ENCODE data around the gene HNRNPLL.

The HNRNPLL gene

DNA sequence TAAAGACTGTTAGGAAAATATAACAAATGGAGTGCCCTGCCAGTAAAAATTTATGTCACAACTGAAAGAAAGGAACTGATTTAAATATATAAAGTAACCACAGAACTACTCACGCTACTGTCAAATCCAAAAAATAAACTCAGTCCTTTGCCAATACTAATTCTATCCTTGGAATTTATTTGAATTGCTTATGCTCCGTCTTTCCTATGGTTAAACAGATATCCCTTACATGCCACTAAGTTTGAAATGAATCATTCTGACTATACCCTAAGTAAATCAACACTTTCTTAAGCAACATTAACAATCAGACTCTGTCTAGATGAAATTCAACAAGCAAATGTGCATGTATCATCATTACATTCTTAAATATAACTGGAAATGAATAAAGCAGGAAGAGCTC, 9.8 kb downstream of the HNRNPLL start:
- peak; percentile 70 for DNase-seq

DNA sequence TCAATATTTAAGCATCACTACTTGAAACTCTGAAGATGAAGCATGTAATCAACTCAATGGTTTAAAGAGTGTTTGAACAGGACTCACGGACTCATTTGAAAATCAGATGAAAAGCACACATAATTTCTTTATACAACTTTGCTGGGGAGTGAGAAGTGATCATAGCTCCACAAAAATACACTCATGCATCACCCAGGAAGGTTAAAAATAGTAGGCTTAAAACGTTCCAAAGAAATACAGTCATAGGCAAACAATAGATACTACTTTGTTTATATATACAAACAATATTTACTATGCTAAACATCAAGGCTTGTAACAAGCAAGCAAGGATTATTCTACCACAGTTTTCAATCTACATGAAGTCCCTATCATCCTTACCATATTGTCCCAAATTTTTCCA, 11.6 kb downstream of the HNRNPLL start:
- no peak for DNase-seq

- no peak for DNase-seq
These were observed 12.7 kb downstream of the HNRNPLL start for GRCh38 chr2:38590053-38590452.

DNA sequence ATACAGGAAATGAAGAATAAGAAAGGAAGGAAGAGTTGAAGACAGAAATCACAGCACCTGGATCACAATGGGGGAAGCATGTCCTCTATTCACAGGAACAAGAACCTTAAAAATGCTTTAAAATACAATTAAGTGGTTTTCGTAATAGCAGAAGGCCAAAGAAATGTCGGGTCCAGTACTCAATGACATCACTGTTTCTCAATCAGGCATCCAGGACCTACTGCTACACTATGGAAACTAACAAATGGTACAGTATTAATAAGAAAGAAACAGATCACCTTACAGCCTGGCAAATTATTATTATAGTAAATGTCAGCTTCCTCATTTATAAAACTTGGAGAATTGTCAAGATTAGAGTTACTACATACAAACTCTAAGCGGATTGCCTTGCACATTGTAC, 15.8 kb downstream of the HNRNPLL start:
- DNase-seq, result no peak

- DNase-seq, result no peak
These were observed 17.8 kb downstream of the HNRNPLL start for GRCh38 chr2:38584881-38585280.

GRCh38 chr2:38583994-38584393, 18.7 kb downstream of the HNRNPLL start:
- DNase-seq, result no peak

DNA sequence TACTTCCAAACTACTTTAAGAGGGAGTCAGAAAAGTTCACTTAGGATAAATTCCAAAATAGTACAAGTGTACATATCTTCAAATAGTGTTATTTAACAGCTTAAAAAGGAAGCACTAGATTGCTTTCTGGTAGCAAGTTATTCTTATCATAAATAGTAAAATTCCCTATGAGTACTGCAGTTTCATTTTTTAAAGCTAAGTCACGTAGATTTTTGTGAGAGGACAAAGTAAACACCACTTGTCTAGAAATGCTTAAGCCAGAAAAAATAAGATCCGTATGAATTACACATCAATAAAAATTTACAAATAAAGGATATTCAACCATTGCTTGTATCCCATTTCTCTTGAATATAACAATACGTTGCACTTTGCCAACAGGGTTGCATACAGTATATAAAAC, 19.2 kb downstream of the HNRNPLL start:
- DNase-seq, result no peak

- DNase-seq, result peak; percentile 74
These were observed 21.3 kb downstream of the HNRNPLL start for GRCh38 chr2:38581193-38582147.

GRCh38 chr2:38580115-38580636, 22.6 kb downstream of the HNRNPLL start:
- DNase-seq, result no peak

- no peak for DNase-seq
These were observed 23.9 kb downstream of the HNRNPLL start for GRCh38 chr2:38578832-38579231.

- DNase-seq, result no peak
These were observed 28.4 kb downstream of the HNRNPLL start for GRCh38 chr2:38574278-38574677.

GRCh38 chr2:38572167-38572566, 30.6 kb downstream of the HNRNPLL start:
- no peak for DNase-seq

GRCh38 chr2:38571193-38571592, 31.5 kb downstream of the HNRNPLL start:
- no peak for DNase-seq

- DNase-seq, result no peak
These were observed 33.8 kb downstream of the HNRNPLL start for GRCh38 chr2:38568724-38569436.

DNA sequence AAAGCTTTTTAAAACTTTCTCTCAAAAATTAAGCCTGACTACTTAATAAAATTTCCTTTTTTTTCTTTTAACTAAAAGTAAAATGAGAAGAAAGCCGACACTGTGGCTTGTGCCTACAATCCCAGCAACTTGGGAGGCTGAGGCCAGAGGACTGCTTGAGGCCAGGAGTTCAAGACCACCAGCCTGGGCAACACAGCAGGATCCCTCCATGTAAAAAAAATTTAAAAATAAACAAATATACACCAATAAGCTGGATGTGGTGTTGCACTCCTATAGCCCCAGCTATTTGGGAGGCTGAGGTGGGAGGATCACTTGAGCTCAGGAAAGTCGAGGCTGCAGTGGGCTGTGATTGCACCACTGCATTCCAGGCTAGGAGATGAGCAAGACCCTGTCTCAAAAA, 37.4 kb downstream of the HNRNPLL start:
- DNase-seq, result no peak

- no peak for DNase-seq
These were observed 41.0 kb downstream of the HNRNPLL start for GRCh38 chr2:38561691-38562090.

- DNase-seq, result no peak
These were observed 42.6 kb downstream of the HNRNPLL start for GRCh38 chr2:38560092-38560491.

GRCh38 chr2:38557981-38558380, 44.7 kb downstream of the HNRNPLL start:
- DNase-seq, result no peak

DNA sequence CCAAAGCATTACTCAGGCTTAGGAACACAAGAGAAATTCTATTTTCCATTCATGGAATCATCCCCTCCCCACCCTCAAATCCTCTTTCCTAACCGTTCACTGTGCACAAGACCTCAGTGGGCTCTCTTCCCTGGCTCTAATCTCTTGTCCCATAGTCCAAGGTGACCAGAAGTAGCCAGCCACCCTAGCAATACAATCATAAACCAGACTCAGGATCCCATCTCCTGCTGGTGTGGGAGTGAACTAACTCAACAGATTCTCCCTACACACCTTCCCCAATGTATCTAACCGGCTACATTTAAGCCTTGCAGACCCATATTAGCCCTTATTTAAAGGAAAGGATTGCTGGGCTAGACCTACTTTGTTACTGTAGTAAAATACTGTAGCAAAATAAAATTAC, 45.5 kb downstream of the HNRNPLL start:
- DNase-seq, result no peak

GRCh38 chr2:38556006-38556801, 46.5 kb downstream of the HNRNPLL start:
- DNase-seq, result no peak

DNA sequence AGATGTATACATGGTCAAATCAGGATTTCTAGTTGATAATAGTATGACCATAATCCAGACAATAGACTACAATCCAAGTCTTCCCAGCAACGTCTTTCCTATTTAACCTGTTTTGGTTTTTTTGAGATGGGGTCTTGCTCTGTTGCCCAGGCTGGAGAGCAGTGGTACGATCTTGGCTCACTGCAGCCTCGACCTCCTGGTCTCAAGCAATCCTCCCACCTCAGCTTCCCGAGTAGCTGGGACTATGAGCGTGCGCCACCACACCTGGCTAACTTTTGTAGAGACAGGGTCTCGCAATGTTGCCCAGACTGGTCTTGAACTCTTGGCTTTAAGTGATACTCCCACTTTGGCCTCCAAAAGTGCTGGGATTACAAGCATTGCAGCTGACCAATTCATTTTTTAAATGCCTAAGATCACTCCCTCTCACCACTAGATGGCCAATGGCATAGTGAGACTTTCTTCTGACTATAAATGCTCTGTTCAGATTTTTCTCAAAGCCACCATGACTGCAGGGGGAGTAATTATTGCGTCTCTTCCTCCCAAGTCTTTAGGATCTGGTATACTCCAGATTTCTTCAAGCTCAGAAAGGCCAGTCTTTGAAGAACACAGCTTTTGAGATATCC, 47.6 kb downstream of the HNRNPLL start:
- DNase-seq, result peak; percentile 29

- no peak for DNase-seq
These were observed 49.2 kb downstream of the HNRNPLL start for GRCh38 chr2:38553554-38553953.
